Ectodermal cell (in vitro differentiated cells): ENCODE measurements around the gene STKLD1.
"Not testable (repeated sequence)": the region's sequence is repeated elsewhere in the genome, so short reads cannot be mapped to it uniquely, and the experiment has no call there.

Experiments used
- H3K27ac ChIP-seq: 2 replicates; pipeline ENCODE4 v1.7.0; 2013; ENCODE audit warnings: mild to moderate bottlenecking, low read depth, low read length; ENCODE audit not compliant: insufficient read depth, poor library complexity, severe bottlenecking
- H3K27me3 ChIP-seq: 2 replicates; pipeline ENCODE4 v1.7.0; 2013; ENCODE audit warnings: mild to moderate bottlenecking, low read length; ENCODE audit not compliant: insufficient read depth, control insufficient read depth, poor library complexity, severe bottlenecking
- H3K36me3 ChIP-seq: one replicate; pipeline ENCODE4 v1.7.0; 2013; ENCODE audit warnings: low read length; ENCODE audit not compliant: control insufficient read depth, insufficient read depth
- H3K4me1 ChIP-seq: one replicate; pipeline ENCODE4 v1.7.0; 2013; ENCODE audit warnings: low read length; ENCODE audit not compliant: control insufficient read depth, insufficient read depth
- H3K4me3 ChIP-seq: 2 replicates; pipeline ENCODE4 v1.7.0; 2013; ENCODE audit warnings: low read depth, low read length, control low read depth; ENCODE audit not compliant: insufficient read depth
- H3K9me3 ChIP-seq: 2 replicates; pipeline ENCODE4 v1.7.0; 2013; ENCODE audit warnings: mild to moderate bottlenecking, low read length, moderate library complexity; ENCODE audit not compliant: control insufficient read depth
- WGBS, 2 experiments: methylation state at CpG; one replicate each; pipeline ENCODE4 v1.1.7; 2013; ENCODE audit warnings: missing lambda C conversion rate in 2 of 2; 5-methylcytosine and 5-hydroxymethylcytosine counted together

The STKLD1 gene

GRCh38 chr9:133374612-133375115, 1.5 kb upstream of the STKLD1 start:
- WGBS, 2 experiments = 38 to 44% methylated on average over 12 of the region's 12 CpGs
- Histone ChIP-seq H3K9me3 (no peaks in the 10 kb centered on the region), H3K4me3 (peak overlapping the region; percentile 83), H3K27me3 (no peaks in the 10 kb centered on the region), H3K27ac (no peak overlapping the region), H3K36me3 (no peaks in the 10 kb centered on the region), H3K4me1 (no peaks in the 10 kb centered on the region)

DNA sequence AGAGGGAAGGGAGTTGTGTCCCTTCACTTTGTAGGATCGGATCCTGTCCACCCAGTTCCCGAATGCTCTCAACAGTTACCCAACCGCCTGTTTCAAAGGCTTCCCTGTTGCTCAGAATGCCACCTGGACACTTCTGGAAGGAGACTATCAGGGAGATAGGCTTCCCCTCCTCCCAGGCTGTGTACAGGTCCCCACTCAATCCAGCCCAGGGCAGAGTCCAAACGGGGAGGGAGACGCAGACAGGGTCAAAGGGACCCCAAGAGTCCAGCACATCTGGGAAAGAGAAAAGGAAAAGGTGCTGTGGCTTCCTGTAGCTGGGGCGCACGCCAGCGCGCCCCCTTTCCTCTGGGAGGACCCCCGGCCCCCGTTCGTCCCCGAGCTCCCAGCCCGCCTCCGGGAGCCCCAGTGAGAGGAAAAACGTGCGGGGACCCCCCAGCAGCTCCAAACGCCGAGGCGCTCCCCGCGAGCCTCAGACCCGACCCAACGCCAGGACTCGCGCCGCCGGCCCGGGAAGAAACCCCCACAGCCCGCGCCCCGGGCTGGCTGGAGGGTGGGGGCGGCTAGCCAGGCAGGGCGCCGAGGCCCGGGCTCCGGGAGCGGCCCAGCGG, 946 bp upstream of the STKLD1 start:
- peak overlapping the region; percentile 83 for H3K4me3 ChIP-seq
- 1% methylated on average over 39 of the region's 39 CpGs for WGBS, 2 experiments
- H3K4me1 ChIP-seq = no peaks in the 10 kb centered on the region
- H3K36me3 ChIP-seq = no peaks in the 10 kb centered on the region
- H3K27ac ChIP-seq = peak overlapping the region; percentile 74
- H3K9me3 ChIP-seq = no peaks in the 10 kb centered on the region
- no peaks in the 10 kb centered on the region for H3K27me3 ChIP-seq

- H3K4me3 ChIP-seq, H3K9me3 ChIP-seq, H3K4me1 ChIP-seq, H3K27ac ChIP-seq, H3K36me3 ChIP-seq, H3K27me3 ChIP-seq: not testable (repeated sequence)
- 91 to 94% methylated on average over 14 of the region's 14 CpGs for WGBS, 2 experiments
Observed at GRCh38 chr9:133377280-133377679, 1.1 kb downstream of the STKLD1 start.

DNA sequence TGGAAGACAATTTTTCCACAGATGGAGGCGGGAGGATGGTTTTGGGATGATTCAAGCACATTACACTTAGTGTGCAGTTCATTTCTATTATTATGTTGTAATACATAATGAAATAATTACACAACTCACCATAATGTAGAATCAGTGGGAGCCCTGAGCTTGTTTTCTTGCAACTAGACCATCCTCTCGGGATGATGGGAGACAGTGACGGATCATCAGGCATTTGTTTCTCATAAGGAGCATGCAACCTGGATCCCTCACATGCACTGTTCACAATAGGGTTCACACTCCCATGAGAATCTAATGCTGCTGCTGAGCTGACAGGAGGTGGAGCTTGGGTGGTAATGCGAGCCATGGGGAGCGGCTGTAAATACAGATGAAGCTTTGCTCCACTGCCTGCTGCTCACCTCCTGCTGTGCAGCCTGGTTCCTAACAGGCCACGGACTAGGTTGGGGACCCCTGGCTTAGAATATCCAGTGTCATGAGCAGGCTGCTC, 1.6 kb downstream of the STKLD1 start:
- Histone ChIP-seq H3K36me3 (no peaks in the 10 kb centered on the region), H3K4me3 (no peak overlapping the region)
- WGBS, 2 experiments = 43% methylated on average over 5 of the region's 6 CpGs

DNA sequence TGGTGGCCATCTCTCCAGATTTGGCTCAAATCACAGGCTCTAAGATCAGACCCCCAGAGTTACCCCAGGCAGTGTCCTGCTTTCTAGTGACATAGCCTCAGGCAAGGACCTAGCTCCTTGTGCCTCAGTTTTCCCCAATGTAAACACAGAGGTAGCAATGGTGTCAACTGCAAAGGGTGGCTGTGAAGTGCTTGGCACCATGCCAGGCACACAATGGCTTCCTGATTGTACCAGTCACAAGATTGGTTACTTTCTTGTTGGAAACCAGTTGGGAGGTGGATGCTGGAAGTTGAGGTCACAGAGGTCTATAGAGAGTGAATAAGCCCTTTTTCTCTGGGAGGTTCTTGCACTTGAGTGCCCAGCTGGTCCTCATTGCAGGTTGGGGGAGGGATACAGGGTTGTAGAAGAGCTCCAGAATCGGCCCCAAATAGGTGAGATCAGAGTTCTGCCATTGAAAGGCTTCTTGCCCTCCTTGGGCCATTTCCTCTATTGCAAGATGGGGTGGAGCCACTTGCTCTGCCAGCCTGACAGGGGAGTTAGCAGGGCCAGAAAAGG, 2.3 kb downstream of the STKLD1 start:
- 88 to 91% methylated on average over 1 of the region's 1 CpG for WGBS, 2 experiments
- Histone ChIP-seq H3K27ac (no peak overlapping the region), H3K4me1 (no peaks in the 10 kb centered on the region)

More for the DNA sequence above, 1.6 kb downstream of the STKLD1 start:
- no peaks in the 10 kb centered on the region for H3K27me3 ChIP-seq
- no peaks in the 10 kb centered on the region for H3K9me3 ChIP-seq
- no peak overlapping the region for H3K27ac ChIP-seq
- no peaks in the 10 kb centered on the region for H3K4me1 ChIP-seq

DNA sequence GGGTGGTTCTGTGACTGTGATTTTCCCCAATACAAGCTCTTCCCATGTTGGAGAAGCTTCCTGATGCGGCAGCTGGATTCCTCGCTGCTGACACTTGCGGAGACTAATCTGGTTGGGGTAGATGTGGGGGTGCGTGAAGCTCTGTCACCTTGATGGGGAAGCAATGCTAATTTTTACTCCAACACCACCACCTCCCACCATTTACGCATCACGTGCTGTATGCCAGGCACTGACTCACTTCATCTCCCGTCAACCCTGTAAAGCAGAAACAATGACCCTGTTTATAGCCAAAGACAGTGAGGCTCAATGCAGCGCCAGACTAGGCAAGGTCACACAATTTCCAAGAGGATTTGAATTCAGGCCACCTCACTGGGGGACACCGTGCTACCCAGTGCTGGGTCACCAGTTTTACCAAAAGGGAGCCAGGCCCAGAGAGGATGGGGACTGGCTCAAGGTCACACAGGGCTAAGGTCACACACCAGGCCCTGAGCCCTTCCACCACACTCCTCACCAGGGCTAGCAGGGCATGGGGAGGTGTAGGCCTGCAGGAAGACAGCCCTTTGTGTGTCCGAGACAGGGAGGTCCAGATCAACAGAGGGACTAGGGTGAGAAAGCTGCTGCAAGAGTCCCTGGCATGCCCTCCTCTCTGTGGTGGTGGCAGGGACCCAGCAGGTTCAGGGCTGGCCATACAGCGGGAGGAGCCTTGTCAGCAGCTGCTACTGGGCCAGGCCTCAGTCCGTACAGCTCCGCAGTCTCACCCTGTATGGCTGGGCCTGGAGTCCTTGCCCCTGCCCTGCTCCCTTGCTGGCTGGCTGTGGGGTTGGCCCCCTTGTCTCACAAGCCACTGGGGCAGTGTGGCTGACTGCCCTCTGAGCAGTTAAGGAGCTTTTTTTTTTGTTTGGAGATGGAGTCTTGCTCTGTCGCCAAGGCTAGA, 3.3 kb downstream of the STKLD1 start:
- Histone ChIP-seq H3K27me3 (no peaks in the 10 kb centered on the region), H3K4me3 (no peak overlapping the region), H3K4me1 (no peaks in the 10 kb centered on the region), H3K27ac (no peak overlapping the region), H3K36me3 (no peaks in the 10 kb centered on the region), H3K9me3 (no peaks in the 10 kb centered on the region)
- WGBS, 2 experiments = 90 to 91% methylated on average over 11 to 14 of the region's 14 CpGs

More for the DNA sequence above, 2.3 kb downstream of the STKLD1 start:
- no peaks in the 10 kb centered on the region for H3K27me3 ChIP-seq
- no peaks in the 10 kb centered on the region for H3K9me3 ChIP-seq
- no peak overlapping the region for H3K4me3 ChIP-seq
- H3K36me3 ChIP-seq = no peaks in the 10 kb centered on the region

GRCh38 chr9:133380734-133381133, 4.6 kb downstream of the STKLD1 start:
- H3K4me3 ChIP-seq = no peak overlapping the region
- no peaks in the 10 kb centered on the region for H3K4me1 ChIP-seq
- no peaks in the 10 kb centered on the region for H3K27me3 ChIP-seq
- H3K36me3 ChIP-seq = no peaks in the 10 kb centered on the region
- no peaks in the 10 kb centered on the region for H3K9me3 ChIP-seq
- WGBS, 2 experiments = 91 to 95% methylated on average over 4 of the region's 4 CpGs
- H3K27ac ChIP-seq = no peak overlapping the region

GRCh38 chr9:133382507-133383141, 6.5 kb downstream of the STKLD1 start:
- Histone ChIP-seq H3K9me3 (no peaks in the 10 kb centered on the region), H3K27ac (no peak overlapping the region), H3K27me3 (no peaks in the 10 kb centered on the region), H3K4me3 (no peak overlapping the region), H3K36me3 (no peaks in the 10 kb centered on the region), H3K4me1 (no peaks in the 10 kb centered on the region)
- 89% methylated on average over 4 of the region's 4 CpGs for WGBS, 2 experiments

- no peaks in the 10 kb centered on the region for H3K9me3 ChIP-seq
- no peaks in the 10 kb centered on the region for H3K4me1 ChIP-seq
- H3K4me3 ChIP-seq = no peak overlapping the region
- no peaks in the 10 kb centered on the region for H3K27me3 ChIP-seq
- no peak overlapping the region for H3K27ac ChIP-seq
- 93 to 94% methylated on average over 3 of the region's 3 CpGs for WGBS, 2 experiments
- H3K36me3 ChIP-seq = no peaks in the 10 kb centered on the region
Observed at GRCh38 chr9:133383438-133383837, 7.3 kb downstream of the STKLD1 start.
